ENCODE data around the gene MRPL14.
A peak's percentile ranks its signal among the peaks of the same experiment; 100 is the strongest.

The MRPL14 gene

GRCh38 chr6:44090465-44090864, 36.8 kb downstream of the MRPL14 start:
- no peak for TF ChIP-seq CTCF (conservative IDR thresholded peaks at IDR 0.05; ENCODE audit: control insufficient read depth, insufficient read depth, low read depth, low read length)
- H3K4me3 ChIP-seq (ENCODE audit: control insufficient read depth, low read depth, low read length) = no peak overlapping the region
- no peak for DNase-seq (ENCODE audit: low read depth)

DNA sequence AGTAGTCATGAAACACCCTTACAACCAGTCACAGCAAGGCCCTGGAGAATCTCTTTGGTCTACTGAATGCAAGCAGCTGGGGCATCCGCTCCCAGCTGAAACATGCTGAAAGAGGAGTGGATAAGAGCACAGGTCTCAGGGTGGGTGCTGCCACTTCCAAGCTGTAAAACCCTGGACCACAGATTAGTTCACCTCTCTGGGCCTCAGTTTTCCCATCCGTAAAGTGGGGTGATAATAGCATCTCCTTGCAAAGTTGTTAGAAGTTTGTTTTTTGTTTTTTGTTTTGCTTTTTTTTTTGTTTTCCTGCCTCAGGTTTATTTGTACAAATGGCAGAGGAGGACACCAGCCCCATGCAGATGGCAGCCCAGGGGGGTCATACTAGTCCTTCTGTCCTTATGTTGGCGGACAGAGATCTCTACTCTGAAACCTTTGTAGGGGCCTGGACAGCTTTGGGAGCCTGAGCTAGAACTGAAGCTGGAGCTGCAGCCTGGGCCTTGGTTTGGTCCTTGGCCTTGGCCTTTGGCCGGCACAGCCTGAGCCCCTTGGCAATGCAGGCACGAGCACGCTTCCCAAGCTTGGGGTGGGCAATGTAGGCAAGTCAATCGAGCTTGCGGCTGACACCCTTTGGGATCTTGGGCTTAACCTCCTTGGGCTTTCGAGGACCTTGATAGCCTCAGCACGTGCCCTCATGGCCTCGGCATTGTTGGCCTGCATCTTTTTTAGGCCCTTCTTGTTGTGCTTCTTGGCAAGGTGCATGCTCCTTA, 38.2 kb downstream of the MRPL14 start:
- no peak for DNase-seq (ENCODE audit: low read depth)
- TF ChIP-seq CTCF (conservative IDR thresholded peaks at IDR 0.05; ENCODE audit: control insufficient read depth, insufficient read depth, low read depth, low read length) = no peak

GRCh38 chr6:44087623-44088022, 39.6 kb downstream of the MRPL14 start:
- no peak for DNase-seq (ENCODE audit: low read depth)
- TF ChIP-seq CTCF (conservative IDR thresholded peaks at IDR 0.05; ENCODE audit: control insufficient read depth, insufficient read depth, low read depth, low read length) = no peak
- no peak overlapping the region for H3K4me3 ChIP-seq (ENCODE audit: control insufficient read depth, low read depth, low read length)

More for the DNA sequence above, 38.2 kb downstream of the MRPL14 start:
- no peak overlapping the region for H3K4me3 ChIP-seq (ENCODE audit: control insufficient read depth, low read depth, low read length)

DNA sequence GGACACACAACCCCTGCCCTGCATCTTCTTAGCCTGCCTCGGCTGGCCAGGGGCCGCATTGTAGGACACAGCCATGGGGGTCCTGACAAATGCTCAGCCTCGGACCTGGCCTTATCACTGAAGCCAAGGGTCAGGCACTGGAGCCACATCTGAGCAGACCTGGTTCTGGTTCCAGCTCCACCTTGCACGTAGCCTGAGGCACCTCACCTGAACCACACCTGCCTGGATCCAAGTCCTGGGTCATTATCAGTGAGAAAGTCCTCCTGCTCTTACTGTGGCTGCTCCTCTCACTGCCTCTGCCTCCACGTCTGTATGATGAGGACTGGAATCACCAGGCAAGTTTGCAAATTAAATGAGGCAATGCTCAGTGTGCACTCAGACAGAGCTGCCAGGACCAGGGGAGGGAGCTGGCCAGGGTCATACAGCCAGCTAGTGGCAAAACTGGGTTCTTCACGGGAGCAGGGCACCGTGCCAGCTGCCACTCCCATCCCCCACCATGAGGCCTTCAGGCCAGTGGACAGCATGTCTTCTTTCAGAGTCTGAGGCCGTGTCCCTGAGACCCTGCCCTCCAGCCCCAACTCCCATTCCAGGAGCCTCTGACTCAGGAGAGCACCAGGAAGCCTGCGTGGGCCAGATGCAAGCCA, 40.2 kb downstream of the MRPL14 start:
- no peak for TF ChIP-seq CTCF (conservative IDR thresholded peaks at IDR 0.05; ENCODE audit: control insufficient read depth, insufficient read depth, low read depth, low read length)
- no peak for DNase-seq (ENCODE audit: low read depth)
- H3K4me3 ChIP-seq (ENCODE audit: control insufficient read depth, low read depth, low read length) = no peak overlapping the region

GRCh38 chr6:44085219-44085618, 42.0 kb downstream of the MRPL14 start:
- no peak for DNase-seq (ENCODE audit: low read depth)
- H3K4me3 ChIP-seq (ENCODE audit: control insufficient read depth, low read depth, low read length) = no peak overlapping the region
- no peak for TF ChIP-seq CTCF (conservative IDR thresholded peaks at IDR 0.05; ENCODE audit: control insufficient read depth, insufficient read depth, low read depth, low read length)

- peak; percentile 41 for DNase-seq (ENCODE audit: low read depth)
- TF ChIP-seq CTCF (conservative IDR thresholded peaks at IDR 0.05; ENCODE audit: control insufficient read depth, insufficient read depth, low read depth, low read length) = no peak
- H3K4me3 ChIP-seq (ENCODE audit: control insufficient read depth, low read depth, low read length) = no peak overlapping the region
Observed at GRCh38 chr6:44084231-44085014, 42.8 kb downstream of the MRPL14 start.
